ENCODE data around the gene TWIST2.

The TWIST2 gene

GRCh38 chr2:238905224-238905623 is 57.3 kb downstream of the TWIST2 start:
- DNase-seq (ENCODE audit: low spot score), result no peak

- DNase-seq (ENCODE audit: low spot score), result no peak
Observed at GRCh38 chr2:238905644-238906043, 57.8 kb downstream of the TWIST2 start.

- DNase-seq (ENCODE audit: low spot score), result no peak
Observed at GRCh38 chr2:238906254-238906935, 58.5 kb downstream of the TWIST2 start.

GRCh38 chr2:238906936-238907716 is 59.2 kb downstream of the TWIST2 start:
- no peak for DNase-seq (ENCODE audit: low spot score)

GRCh38 chr2:238907717-238908173 is 59.9 kb downstream of the TWIST2 start:
- no peak for DNase-seq (ENCODE audit: low spot score)

- DNase-seq (ENCODE audit: low spot score), result no peak
Observed at GRCh38 chr2:238908960-238909951, 61.4 kb downstream of the TWIST2 start.

GRCh38 chr2:238910751-238911351 is 63.0 kb downstream of the TWIST2 start:
- DNase-seq (ENCODE audit: low spot score), result no peak

GRCh38 chr2:238911376-238912227 is 63.7 kb downstream of the TWIST2 start:
- DNase-seq (ENCODE audit: low spot score), result no peak

GRCh38 chr2:238912228-238912915 is 64.5 kb downstream of the TWIST2 start:
- no peak for DNase-seq (ENCODE audit: low spot score)

- no peak for DNase-seq (ENCODE audit: low spot score)
Observed at GRCh38 chr2:238912916-238913875, 65.3 kb downstream of the TWIST2 start.

- no peak for DNase-seq (ENCODE audit: low spot score)
Observed at GRCh38 chr2:238913931-238914647, 66.2 kb downstream of the TWIST2 start.

GRCh38 chr2:238914648-238915015 is 66.7 kb downstream of the TWIST2 start:
- no peak for DNase-seq (ENCODE audit: low spot score)

GRCh38 chr2:238915196-238915595 is 67.3 kb downstream of the TWIST2 start:
- DNase-seq (ENCODE audit: low spot score), result no peak

- DNase-seq (ENCODE audit: low spot score), result no peak
Observed at GRCh38 chr2:238915596-238915995, 67.7 kb downstream of the TWIST2 start.

GRCh38 chr2:238916176-238916874 is 68.4 kb downstream of the TWIST2 start:
- no peak for DNase-seq (ENCODE audit: low spot score)

GRCh38 chr2:238916875-238917590 is 69.1 kb downstream of the TWIST2 start:
- no peak for DNase-seq (ENCODE audit: low spot score)

GRCh38 chr2:238919307-238919706 is 71.4 kb downstream of the TWIST2 start:
- no peak for DNase-seq (ENCODE audit: low spot score)

All from CD4-positive, alpha-beta T cell treated with Interleukin-15 for 4 hours (primary cell).